Measurements from ENCODE around the gene NLGN1.

Gene NLGN1

DNA sequence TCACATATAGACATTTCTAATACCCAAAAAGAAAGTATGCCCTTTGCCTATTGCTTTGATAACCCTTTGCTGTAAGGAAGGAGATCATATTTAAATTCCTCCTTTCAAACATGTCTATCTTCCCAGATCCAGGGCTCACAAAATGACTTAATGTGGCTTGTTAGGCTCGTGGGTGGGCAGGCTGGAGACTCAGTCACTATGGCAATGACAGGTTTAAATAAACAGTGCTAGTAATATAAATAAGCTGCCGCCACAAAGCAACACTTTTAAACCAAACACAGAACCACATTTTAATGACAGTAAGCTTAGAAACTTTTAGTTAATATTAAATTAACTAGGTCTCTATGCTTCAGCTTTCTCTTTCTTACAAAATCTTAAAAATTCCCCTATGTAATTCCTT is 845.6 kb downstream of the NLGN1 start:
- DNase-seq = no peak

- no peak for DNase-seq
Observed at GRCh38 chr3:174247687-174248152, 850.2 kb downstream of the NLGN1 start.

- DNase-seq = no peak
Observed at GRCh38 chr3:174251681-174252080, 854.1 kb downstream of the NLGN1 start.

DNA sequence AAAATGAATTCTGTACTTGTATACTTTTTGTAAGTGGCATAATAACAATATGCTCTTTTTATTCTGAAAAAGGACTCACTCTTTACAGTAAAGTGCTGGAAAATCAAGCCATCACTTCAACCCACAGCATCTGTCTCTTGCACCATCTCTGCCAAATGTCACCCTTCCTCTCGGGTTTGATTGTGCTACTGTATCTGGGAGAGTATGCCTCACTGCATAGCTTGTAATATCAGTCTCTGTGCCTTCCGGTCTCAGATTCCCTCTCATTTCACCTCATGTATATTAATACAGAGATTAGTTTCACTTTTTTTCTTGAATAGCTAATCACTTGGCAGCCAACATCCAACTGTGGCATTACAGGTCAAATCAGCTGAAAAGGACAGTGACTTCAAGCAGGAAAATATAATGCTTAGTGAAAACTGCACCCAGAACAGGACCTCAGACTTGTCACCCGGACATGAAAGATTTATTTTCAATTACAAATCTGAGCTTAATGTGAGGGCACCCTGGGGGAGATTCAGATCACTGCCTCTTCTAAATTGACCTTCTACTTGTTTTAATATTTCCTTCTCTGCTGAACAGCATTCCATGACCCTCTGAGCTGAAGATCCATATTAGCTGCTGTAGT is 855.8 kb downstream of the NLGN1 start:
- DNase-seq = no peak

- no peak for DNase-seq
Observed at GRCh38 chr3:174253940-174254339, 856.4 kb downstream of the NLGN1 start.

GRCh38 chr3:174255454-174255853 is 857.9 kb downstream of the NLGN1 start:
- no peak for DNase-seq

DNA sequence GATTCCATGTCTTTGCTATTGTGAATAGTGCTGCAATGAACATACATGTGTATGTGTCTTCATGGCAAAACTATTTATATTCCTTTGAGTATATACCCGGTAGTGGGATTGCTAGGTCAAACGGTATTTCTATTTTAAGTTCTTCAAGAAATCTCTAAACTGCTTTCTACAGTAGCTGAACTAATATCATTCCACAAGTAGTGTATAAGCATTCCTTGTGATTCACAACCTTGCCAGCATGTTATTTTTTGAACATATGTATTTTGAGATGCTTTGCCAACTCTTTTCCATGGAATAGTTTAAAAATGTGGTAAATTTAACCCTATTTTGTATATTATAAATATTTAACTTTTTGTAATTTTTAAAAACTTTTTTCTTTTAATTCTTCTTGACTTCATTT is 868.9 kb downstream of the NLGN1 start:
- no peak for DNase-seq

DNA sequence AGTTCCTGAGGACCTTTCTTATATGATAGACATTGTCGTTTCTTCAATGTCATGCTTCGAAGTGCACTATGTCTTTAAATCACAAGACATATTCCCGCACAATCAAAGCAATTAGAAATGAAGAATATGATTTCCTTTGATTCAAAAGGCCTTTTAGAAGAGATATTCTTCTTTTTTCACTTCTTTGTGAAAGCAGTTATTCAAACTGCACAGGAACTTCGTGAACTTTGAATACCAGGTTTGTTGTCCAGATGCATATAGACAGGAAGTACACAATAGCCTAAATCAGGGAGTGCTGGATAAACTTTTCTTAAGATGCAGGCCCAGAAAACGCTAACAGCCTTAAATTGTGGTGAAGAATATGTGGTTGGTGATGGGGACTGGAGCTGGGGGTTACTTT is 870.5 kb downstream of the NLGN1 start:
- no peak for DNase-seq

GRCh38 chr3:174268586-174268985 is 871.0 kb downstream of the NLGN1 start:
- DNase-seq = no peak

GRCh38 chr3:174270841-174271240 is 873.3 kb downstream of the NLGN1 start:
- DNase-seq = no peak

DNA sequence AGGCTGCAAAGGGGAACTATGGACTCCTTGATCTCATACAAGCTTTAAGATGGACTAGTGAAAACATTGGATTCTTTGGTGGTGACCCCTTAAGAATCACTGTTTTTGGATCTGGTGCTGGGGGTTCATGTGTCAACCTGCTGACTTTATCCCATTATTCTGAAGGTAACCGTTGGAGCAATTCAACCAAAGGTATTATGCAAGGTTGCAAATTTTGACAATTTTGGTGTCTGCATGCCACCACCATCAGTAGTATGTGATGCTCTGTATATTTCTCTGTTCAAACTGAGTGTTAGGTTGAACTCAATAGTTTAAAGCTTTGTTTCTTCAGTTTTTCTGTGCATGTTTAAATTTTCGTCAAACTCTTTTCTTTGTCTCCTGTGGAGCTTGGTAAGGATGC is 877.8 kb downstream of the NLGN1 start:
- no peak for DNase-seq

DNA sequence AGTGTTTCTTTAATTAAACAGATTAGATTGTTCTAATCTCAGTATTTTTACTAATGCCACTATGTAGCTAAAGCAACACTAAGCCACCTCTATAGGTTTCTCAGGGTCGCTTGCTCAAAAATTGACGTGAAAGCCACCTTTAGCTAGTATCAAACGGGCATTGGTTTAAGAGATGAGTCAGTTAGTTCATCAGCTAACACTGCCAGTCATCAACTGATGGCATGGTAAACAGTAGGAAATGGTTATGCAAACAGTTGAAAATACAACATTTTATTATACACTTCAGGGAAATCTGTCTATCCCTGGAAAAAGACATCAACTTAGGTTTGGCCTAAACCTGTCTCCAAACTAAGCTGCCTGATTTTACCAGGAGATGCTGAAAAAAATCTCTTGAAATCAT is 879.3 kb downstream of the NLGN1 start:
- DNase-seq = no peak

DNA sequence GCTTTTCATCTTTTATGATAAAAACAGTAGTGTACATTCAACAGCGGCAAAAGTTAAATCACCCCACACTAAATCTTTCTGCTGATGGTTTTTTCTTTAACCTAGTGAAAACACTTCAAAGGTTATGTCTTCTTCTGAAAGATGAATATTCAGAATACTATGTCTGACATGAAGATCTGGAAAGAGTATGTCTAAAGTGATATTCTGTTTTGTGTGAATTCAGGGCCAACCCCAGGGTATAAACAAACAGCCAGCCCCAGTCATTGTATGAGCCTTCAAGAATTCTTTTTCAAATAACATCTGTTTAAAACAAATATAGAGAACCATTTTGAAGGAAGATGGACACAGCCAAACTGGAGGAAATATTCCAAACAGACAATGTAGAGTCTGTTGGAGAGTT is 880.5 kb downstream of the NLGN1 start:
- DNase-seq = no peak

DNA sequence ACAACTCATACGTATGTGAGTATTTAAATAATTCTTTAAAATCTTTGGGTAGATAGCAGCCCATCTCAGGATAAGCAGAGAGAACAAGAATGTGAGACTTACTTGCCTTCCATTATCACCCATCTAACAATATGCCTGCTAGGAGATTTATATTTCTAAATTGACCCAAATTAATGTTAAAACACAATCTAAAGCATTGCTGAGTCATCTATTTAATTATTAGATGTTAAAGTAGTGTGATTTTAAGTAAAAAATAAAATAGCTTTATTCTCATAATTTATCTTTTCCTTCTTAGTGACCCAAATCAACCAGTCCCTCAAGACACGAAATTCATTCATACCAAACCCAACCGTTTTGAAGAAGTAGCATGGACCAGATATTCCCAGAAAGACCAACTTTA is 882.6 kb downstream of the NLGN1 start:
- no peak for DNase-seq

DNA sequence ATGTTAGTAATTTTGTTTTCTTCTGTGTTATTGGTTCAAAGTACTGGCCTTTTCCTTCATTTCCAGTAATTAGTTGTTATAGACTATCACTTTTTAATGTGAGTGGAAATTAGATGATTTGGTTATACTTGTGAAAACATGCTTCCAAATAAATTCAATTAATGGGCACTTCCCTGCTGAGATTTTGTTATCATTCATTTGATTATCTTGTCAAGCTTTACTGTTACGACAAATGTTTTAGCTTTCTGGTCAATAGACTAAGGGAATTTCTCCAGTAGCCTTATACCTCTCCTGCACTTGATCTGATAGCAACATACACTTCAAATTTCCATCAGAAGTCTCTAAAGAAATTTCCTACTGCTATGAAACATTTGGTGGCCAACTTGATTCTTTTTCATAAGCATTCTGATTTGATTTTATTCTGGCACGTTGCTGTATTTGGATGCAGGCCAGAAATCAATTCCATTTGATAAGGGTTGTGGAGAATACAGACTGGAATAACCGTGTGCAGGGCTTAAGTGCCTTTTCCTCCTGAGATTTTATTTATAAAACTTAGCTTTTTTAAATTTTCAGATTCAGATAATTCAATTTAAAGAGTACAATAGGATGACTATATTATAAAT is 887.8 kb downstream of the NLGN1 start:
- no peak for DNase-seq

DNA sequence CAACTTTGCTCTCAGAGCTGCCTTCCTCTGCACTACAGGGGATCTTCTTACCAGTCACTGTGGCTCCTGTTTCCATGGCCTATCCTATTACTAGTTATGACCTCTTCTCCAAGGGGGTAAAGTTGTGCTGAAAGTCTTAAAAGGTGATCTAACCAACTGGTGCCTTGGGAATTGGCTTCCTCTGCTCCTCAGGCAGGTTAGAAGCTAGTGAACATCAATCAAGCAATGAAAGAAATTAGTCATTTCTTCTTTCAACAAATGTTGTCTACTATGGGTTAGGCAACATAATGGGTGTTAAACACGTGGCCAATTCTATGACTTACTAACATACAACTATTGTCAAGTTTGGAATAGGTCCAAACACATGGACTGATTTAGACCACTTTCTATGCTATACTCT is 890.2 kb downstream of the NLGN1 start:
- no peak for DNase-seq

DNA sequence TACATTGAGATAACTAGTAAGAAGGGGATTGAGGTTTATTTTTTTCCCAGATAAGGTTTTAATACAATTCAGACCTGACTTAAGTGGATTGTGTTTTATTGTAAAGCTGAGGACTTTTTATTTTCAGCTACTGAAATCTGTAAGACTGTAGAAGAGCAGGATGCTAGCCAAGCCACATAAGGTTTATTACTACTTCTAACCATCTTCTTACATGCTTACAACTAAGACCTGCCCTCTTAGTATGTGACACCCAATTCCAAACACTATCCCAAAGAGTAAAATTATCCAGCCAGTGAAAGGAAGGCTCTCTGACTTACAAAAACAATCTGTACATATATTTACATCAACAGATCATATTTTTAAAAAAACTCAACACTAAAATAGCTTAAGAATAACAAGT is 897.1 kb downstream of the NLGN1 start:
- no peak for DNase-seq

GRCh38 chr3:174295306-174296092 is 898.0 kb downstream of the NLGN1 start:
- DNase-seq = no peak

DNA sequence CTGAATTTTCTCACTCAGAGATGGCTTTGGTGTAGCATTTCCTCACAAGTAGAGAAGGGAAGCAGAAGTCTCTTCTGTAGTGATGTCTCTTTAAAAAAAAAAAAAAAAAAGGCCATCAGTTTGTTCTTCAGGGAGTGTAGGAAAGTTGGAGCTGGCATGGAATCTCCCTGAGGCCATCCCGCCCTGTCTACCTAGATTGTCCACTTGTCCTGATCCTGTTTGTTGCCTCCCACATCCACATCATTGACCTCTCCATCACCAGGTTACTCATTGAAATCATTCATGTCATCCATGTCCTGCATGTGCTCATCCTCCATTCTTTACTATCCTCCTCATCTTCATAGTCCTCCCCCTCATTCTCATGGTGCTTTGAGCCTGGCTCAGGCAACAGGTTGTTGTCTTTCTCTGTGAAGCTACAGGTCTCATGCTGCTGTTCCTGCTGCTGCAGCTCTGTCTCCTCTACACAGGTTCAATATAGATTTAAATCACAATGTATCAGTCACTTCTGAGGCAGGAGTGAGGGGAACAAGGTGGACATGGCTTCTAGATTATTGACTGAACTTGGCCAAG is 905.3 kb downstream of the NLGN1 start:
- DNase-seq = no peak

DNA sequence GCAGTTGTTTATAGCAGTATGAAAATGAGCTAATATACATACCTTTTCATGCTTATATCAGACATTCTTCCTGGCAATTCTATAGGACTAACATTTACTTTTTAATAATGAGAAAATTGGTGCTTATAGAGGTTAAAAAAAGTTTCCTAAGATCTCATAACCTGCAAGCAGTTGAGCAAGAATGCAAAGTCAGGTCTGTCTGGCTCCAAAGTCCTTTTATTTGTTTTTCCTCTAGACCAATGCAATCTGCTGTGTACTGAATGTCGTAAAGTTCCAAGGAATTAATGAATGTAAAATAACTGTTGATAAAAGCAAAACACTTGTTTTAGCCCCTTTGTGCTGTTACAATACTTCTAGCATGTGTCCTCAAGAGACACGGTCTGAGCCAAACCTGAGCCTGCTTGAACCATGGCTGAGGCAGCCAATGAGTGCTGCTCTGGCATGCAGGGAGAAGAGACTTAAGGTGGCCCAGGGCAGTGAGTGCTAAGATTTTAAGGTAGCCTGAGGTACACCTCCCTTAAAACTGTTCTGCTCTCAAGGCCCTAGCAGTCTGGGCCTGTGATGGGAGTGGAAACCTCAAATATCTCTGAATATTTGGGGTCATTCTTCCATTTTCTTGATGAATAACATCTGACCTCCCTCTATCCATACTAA is 906.5 kb downstream of the NLGN1 start:
- no peak for DNase-seq

DNA sequence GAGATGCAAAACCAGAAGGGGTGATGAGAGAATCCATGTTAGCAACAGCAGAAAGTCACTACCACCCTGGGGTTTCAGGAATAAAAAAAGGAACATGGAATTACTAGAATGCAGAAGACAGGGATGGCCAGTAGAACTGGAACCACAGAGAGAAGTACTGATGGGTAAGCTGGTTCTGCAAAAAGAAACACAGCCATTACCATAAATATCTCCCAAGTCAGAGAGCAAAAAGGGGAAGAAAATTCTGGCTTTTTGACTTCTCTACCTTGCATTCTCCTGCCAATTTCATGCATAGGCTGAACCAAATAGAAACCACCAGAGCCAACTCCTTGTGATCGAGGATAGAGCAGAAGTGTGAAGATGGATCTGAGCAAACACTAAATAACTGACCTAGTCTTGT is 911.2 kb downstream of the NLGN1 start:
- DNase-seq = no peak

DNA sequence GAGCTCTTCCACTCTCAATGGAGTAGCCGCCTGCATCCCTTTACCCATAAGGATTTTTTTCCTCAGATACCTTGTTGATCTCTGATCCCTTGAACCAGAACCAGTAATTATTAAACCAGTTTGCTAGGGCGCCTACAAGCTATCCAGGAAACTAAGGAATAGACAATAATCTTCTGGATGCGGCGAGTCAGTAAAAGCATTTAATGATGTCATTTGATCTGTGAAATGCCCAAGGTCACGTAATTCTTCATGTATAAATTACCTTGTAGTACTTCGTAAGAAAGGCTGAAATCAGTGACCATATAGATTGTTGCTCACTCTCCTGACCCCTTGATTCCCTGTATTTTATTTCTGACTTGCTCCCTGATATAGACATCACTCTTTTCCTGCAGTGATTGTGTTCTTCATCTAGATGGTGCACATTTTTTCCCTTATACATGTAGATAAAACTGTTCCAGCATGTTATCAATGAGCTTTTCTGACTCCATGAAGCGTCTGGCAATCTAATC is 913.0 kb downstream of the NLGN1 start:
- no peak for DNase-seq

- no peak for DNase-seq
Observed at GRCh38 chr3:174315225-174315624, 917.7 kb downstream of the NLGN1 start.
